ENCODE measurements around the gene HERC2.

Gene HERC2

DNA sequence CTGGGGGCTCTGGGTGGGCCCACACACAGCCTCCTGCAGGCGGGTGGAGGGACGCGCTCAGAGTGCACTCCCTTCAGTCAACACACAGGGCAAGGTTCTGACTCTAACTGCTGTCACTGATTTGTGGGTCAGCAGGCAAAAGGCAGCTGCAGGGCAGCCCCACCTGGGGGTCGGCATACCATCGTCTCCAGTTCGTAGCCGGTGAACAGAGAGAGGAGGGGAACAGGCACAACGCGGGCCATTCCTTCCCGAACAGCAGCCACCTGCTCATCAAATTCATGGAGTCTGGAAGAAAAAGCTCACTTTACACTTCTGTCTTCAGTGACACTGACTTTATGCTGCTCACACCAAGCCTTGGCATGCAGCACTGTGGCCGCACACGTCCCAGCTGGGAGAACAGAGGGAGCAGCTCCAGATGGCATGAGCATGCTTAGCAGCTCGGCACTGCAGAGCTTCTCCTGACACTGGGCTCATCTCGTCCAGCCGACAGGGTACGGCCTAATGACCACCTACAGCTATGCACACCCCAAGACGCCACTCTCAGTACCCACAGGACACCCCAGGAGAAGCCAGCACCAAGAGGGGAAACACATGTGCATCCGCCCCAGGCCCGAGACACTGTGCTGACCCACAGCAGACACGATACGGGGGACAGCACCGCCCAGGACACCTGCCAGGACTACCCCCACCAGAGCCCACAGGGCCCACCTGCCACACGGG lies 208.4 kb downstream of the HERC2 start:
- DNase-seq (ENCODE audit: low read depth), result no peak
- no peak for TF ChIP-seq CTCF (conservative IDR thresholded peaks at IDR 0.05; ENCODE audit: low read length)
- no peak overlapping the region for H3K4me3 ChIP-seq (ENCODE audit: low read length)

GRCh38 chr15:28112962-28113361 lies 209.0 kb downstream of the HERC2 start:
- no peak for TF ChIP-seq CTCF (conservative IDR thresholded peaks at IDR 0.05; ENCODE audit: low read length)
- DNase-seq (ENCODE audit: low read depth), result no peak
- H3K4me3 ChIP-seq (ENCODE audit: low read length), result no peak overlapping the region

GRCh38 chr15:28112101-28112760 lies 209.7 kb downstream of the HERC2 start:
- no peak overlapping the region for H3K4me3 ChIP-seq (ENCODE audit: low read length)
- DNase-seq (ENCODE audit: low read depth), result no peak
- TF ChIP-seq CTCF (conservative IDR thresholded peaks at IDR 0.05; ENCODE audit: low read length), result no peak

DNA sequence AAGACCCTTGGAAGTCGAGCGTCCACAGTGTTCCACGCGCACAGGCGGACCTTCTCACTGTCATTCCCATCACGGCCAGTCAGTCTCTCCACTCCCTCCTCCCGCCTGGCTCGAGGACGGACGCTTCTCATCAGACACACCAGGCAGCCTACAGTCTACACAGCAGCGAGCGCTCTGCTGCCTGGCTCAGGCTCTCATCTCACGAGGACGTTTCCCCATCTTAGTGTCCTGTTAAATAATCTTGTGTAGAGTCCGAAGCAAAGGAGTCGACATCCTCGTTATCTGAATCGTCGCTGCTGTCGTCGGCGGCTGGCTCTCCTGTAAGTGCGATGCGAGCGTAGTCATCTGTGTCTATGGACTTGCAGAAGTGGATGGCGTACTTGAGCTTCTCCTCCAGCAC lies 210.4 kb downstream of the HERC2 start:
- TF ChIP-seq CTCF (conservative IDR thresholded peaks at IDR 0.05; ENCODE audit: low read length), result no peak
- no peak overlapping the region for H3K4me3 ChIP-seq (ENCODE audit: low read length)
- no peak for DNase-seq (ENCODE audit: low read depth)

- DNase-seq (ENCODE audit: low read depth), result no peak
- TF ChIP-seq CTCF (conservative IDR thresholded peaks at IDR 0.05; ENCODE audit: low read length), result no peak
- H3K4me3 ChIP-seq (ENCODE audit: low read length), result no peak overlapping the region
Observed at GRCh38 chr15:28110481-28110881, 211.5 kb downstream of the HERC2 start.

DNA sequence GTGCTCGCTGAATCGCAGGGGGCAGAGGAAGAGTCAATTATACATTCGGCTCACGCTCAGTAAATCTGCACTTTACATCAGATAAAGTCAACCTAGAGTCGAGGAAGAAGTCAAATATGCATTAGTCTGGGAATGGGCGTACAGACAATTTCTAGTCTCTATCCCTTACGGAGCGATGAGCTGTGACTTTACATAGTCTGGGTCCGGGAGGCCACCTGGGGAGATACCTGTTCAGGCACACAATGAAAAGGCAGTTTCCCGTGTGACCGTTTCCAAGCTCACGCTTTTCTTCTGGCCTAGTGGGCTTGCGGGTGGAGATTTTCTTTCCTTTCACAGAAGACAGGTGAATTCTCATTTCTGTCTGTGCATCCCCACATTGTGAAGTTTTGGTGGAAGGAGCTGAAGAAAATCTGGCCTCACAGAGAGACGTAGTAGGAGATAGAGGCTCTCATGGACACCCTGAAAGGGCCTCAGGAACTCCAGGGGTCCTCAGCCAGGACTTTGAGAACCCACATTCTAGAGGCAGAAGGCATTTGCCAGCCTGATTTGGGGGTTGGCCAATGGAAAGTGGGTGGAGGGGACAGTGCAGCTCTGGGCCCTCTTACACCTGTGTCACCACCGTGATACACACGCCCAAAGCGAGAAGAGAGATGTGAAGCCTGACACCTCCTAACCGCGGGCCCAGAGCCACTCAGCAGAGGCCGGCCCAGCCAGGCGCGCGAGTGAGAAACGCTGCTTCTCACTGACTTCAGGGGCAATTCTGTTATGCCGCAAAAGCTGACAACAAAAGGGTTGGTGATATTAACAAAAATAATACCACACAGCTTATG lies 212.1 kb downstream of the HERC2 start:
- no peak overlapping the region for H3K4me3 ChIP-seq (ENCODE audit: low read length)
- DNase-seq (ENCODE audit: low read depth), result no peak
- no peak for TF ChIP-seq CTCF (conservative IDR thresholded peaks at IDR 0.05; ENCODE audit: low read length)

Measured in AG10803 (cell line).